G401 (cell line): ENCODE measurements around the gene PAPOLB. TPM values are rescaled to one million over a fixed set of nuclear protein-coding genes. Genes with fewer than 3 reads are reported as not detected.

Experiments
- DNase-seq: peaks from one replicate; pipeline ENCODE4 v3.0.0-alpha.2; 2015; ENCODE audit warnings: low spot score
- in situ Hi-C: cut with HindIII; loops from 2 replicates; pipeline ENCODE4 v1.10.0; 2016; ENCODE audit warnings: low sequenced_read_pairs, mixed read lengths
- total RNA-seq: library from RNA; depleted of rRNA; stranded (reverse); fragments of >200 nt; shearing (Covaris generic); gene quantifications from 2 replicates; pipeline ENCODE4 v1.2.3, GENCODE V29; 2014

PAPOLB gene
- total RNA-seq, 1 experiment from 2014 or later: 0.34 TPM

DNA sequence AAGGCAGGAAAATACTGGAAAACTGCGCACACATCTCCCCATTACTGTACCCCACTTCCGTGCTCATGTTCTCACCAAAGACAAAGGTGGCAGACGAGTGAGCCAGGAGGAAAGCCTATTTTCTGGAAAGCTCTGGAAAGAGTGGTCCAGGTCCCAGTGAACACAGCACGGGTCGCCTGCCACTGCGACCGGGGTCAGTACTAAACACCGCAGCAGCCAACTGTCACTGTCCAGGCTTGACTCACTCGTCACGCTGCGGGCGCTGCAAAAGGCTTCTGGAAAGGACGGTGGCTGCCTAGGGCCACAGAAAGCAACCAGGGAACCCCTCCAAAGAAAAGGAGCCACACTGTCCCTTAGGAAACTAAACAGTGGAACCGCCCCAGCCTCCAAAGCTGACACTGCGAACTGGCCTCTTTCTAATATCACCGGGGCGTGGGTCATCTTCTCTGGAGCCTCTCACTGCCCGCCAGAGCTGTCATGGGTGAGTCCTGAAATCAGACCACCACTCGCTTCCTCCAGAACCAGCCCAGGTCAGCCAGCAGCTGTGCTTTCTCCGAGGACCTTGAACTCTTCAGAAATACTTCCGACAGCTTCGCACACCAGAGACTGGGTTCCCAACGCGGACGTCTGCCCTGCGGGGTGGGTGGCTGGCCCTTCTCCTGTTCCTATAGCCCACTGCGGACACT lies 17.7 kb upstream of the PAPOLB start:
- in situ Hi-C loops: no loop called here

DNA sequence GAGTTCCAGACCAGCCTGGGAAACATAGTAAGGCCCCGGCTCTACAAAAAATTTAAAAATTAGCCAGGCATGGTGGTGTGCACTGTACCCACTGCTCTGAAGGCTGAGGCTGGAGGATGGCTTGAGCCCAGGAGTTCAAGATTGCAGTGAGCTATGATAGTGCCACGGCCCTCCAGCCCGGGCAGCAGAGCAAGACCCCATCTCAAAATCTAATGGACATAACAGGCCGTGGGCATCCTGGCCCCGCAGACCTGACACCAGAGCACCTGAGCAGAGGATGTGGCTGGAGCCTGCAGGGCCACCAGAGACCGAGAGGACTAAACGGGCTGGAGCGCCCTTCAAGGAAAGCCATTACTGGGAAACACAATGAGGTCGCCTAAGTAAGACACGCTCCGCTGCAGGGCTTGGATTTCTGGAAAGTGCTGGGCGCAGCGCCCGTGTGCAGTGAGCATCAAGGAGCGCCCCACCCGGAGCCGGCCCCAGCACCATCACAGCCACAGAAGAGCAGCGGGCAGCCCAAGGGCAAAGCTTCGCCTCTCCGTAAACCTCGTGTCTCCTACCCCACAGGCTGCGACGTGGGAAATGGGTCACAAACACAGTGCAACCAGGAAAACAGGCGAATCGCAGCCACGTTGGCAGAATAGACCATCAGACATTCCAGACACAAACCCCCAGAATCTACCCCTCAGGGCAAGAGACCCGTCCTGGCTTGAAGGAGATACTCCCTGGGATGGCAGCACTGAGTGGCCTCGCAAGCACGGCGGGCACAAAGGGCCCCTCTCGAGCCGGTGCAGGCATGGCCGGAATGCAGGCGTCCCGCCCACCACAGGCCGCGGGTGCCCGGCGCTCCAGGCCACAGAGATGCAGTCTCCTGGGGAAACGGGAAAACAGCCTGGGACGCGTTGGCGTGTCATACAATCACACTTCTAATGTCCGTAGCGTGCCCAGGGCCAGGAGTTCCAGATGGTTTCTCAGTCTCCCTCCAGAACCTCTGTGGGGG lies 16.8 kb upstream of the PAPOLB start:
- in situ Hi-C loops: no loop called here
- DNase-seq: peak; percentile 50

More for the DNA sequence above, 17.7 kb upstream of the PAPOLB start:
- DNase-seq: peak; percentile 59

DNA sequence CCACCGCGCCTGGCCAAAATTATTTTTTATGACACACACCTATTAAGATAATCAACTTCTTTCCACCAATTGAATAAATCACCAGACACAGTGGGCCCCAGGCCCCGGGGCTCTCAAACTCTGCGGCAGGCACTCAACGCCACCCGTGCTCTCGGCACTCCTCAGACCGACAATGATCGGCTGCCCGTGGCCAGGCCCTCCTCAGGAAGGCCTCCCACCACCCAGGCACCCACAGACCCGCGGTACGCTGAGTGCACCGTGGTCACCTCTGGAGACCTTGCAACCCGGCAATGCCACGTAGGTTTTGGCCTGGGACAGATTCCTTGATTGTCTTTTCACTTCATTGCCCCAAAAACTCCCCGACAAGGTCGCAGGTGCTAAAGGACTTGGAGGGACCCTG lies 14.8 kb upstream of the PAPOLB start:
- in situ Hi-C loops: no loop called here
- DNase-seq: no peak

DNA sequence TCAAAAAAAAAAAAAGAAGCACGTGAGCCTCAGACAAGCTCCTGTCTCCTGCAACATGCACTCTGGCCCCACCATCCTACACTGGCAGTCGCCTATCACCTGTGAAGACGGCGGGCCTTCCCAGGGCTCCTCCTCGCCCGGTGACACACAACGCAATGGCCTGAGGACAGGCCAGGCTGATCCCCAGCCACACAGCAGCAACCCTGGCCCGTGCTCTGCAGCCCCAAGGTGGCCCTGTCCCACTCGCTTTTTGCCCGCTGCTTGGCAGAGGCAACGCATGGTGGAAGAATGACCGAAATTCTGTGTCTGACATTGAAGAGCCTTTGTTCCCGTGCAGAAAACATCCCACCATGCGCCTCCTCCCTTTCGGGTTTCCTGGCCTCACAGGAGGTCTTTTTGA lies 13.6 kb upstream of the PAPOLB start:
- no peak for DNase-seq
- in situ Hi-C loops: no loop called here

DNA sequence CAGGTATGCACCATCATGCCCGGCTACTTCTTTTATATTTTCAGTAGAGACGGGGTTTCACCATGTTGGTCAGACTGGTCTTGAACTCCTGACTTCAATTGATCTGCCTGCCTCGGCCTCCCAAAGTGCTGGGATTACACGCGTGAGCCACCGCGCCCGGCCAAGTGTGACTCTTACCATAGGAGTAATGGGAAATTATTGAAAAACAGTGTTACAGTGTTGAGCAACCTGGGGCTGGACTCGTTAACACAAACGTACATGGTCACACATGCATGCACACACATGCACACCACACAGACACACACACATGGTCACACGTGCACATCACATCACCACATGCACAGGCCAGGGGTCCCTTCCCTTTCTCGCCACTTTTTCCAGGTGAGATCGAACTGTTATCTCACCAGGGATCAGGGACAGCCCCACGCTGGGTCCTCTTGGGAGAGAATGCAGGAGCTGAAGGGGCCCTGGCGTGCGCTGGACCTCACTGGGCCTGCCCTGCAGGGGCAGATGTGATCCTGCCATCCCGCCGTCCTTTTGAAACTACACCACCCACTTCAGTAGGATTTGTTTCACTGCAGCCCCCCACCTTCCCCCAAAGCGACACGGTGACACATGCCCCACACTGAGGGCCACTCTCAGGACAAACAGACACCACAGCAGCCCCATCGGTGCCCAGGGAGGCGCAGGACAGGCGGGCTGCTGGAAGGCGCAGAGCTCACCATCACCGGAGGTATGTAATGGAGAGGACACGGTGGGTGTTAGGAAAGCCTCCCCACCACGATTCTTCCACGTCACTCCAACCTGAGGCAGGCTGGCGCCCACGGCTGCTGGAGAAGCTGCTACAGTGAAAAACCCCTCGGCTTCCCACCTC lies 11.5 kb upstream of the PAPOLB start:
- in situ Hi-C loops: no loop called here
- no peak for DNase-seq

DNA sequence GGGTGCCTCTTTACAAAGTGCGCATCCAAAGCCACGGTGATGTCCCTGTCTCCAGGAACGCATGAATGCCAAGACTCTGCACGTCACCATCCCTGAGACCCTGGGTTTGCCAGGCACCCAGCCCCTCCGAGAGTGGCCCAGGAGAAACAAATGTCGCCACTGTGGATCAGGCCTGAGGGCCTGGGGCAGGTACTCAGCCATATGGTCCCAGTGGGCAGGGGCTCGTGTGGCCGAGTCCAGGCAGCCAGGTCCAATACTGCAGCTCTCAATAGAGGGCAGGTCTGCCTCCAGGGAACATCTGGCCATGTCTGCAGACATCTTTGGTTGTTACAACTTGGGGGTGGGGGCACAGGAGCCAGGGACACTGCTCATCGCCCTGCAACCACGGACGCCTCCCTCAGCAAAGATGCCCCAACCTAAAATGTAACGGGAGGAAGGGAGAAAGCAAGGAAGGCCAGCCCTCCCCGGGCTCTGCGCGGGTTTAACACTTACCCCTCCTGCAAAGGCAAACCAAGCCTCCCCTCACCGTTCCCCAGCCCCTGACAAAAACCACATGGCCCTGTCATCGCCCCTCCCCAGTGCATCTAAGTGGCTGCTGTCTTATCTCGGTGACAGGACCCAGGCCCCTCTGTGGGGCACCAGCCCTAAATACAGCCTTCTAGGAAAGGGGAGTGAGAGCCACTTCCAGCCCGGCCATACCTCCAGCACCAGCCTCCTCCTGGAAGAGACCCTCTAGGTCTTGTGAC lies 10.3 kb upstream of the PAPOLB start:
- in situ Hi-C loops: no loop called here
- no peak for DNase-seq

DNA sequence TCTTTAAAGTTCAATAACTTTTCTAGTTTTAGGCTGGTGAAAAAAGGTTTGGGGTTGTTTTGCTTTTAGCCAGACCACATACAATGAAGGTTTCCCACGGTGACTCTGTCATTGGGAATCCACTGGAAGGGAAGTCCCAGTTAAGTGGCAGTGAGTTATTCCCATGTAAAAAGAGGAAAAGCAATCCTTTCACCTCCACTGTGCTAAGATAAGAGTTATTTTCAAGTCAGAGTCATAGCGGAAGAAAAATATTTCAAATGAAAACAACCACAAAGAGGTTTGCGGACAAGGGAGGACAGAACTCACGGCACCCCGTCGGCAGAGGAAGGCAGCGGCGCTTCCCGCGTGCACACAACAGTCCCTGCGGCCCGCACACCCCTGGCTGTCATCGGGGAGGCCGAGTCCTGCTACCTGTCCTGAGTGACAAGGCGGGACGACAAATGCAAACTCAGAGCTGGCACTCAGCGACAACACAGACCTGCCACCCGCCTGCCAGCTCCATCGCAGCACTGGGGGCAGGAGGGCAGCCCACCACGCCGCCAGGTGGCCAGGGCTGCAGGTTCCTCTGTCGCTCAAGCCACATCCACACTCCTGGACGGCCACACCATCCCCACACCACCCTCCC lies 9.3 kb upstream of the PAPOLB start:
- DNase-seq: no peak
- in situ Hi-C loops: no loop called here

DNA sequence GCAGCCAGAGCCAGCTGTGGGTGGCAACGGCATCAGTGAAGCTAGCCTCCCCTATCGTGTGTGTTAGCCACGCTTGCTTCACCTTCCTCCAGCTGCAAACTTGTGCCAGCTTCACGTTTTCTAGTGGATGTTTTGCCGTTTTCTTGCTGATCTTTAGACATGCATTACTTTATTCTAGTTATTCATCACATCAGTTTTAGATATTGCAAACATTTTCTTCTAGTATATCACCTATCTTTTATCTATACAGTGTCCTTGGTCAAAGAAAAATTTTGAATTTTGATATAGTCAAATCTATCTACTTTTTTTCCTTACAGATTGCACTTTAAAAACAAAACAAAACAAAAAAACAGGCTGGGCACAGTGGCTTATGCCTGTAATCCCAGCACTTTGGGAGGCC lies 6.7 kb upstream of the PAPOLB start:
- in situ Hi-C loops: no loop called here
- DNase-seq: no peak

DNA sequence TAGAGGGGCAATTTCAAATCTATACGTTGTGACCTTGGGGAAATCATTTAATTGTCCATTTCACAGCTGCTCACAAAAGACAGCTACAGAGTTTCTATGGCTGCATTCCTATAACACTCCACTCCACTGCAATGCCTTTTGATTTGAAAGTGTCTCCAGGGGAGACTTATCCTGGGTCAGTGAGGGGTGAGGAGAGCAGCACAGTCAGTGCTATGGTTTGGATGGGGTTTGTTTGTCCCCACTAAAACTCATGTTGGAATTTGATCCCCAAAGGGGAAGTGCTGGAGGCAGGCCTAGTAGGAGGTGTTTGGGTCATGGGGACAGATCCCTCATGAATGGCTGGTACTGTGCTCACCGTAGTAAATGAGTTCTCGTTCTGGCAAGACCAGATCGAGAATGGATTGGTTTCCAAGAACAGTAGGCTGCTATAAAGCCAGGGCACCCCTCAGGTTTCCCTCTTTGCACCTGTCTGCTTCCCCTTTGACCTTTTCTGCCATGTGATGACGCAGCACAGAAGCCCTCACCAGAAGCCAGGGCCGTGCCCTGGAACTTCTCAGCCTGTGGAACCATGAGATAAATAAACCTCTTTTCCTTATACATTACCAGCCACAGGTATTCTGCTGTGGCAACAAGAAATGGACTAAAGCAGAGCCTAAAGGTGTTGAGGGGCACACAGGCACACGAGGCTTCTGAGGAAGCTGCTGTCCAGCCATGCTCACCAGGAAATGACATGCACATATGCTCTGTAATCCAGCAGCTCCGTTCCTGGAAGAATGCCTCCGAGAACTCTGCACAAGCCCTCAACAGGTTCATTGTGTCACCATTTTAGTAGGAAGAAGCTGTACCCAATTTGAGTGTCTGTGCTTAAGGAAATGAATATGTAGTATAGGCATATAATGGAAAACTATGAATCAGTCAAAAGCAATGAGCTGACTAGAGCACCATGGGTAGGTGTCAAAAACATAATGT lies 5.0 kb upstream of the PAPOLB start:
- in situ Hi-C loops: no loop called here
- DNase-seq: no peak

DNA sequence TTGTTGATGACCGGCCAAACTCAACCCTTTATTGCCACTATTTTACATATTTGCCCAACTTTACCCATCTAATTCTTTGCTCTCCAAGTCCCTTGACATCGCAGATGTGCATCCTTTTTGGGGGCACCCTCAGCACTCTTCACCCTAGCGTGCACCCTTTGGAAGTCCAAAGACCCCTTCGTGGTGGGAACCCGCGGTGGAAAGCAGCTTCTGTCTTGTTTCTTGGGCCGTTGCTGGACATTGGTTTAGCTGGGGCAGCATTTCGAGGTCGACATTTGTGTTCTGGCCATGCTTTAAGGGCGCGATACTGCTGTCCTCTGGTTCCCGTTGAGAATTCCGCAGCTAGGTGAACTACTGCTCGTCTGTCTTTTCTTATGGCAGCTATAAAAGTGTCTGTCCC lies 326 bp upstream of the PAPOLB start:
- in situ Hi-C loops: no loop called here
- DNase-seq: no peak

DNA sequence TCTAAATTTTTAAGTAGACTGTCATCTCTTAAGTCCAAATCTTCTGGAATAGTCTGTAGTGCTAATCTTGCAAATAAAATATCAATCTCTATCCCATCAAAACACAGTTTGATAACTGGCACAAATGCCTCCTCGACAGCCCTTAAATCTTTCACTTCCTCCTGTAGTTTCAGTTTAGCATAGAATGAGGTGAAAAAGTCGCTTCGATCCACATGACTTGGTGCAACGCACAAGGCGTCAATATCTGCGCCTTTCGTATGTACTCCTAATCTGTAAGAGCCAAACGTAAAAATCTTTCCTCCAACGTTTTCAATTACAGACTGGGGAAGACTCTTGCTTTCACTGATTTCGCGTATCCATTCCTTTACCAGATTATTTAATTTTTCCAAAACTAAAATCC lies 603 bp downstream of the PAPOLB start:
- no peak for DNase-seq
- in situ Hi-C loops: no loop called here

DNA sequence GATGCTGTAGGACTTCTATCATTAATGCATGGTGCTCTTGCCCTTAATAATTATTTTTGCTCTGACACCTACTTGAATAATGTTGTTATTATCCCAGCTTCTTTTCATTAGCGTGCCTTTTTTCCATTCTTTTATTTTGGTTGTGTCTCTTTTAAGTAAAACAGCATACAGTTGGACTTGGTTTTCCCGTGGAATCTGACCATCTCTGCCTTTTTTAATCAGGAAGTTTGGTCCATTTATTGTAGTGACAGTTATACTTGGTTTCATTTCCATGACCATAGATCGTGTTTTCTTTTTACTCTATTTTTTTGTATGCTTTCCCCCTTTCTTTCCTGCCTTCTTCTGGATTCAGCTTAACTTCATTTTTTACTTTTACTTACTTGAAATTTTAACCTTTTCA lies 4.6 kb downstream of the PAPOLB start:
- DNase-seq: no peak
- in situ Hi-C loops: no loop called here

DNA sequence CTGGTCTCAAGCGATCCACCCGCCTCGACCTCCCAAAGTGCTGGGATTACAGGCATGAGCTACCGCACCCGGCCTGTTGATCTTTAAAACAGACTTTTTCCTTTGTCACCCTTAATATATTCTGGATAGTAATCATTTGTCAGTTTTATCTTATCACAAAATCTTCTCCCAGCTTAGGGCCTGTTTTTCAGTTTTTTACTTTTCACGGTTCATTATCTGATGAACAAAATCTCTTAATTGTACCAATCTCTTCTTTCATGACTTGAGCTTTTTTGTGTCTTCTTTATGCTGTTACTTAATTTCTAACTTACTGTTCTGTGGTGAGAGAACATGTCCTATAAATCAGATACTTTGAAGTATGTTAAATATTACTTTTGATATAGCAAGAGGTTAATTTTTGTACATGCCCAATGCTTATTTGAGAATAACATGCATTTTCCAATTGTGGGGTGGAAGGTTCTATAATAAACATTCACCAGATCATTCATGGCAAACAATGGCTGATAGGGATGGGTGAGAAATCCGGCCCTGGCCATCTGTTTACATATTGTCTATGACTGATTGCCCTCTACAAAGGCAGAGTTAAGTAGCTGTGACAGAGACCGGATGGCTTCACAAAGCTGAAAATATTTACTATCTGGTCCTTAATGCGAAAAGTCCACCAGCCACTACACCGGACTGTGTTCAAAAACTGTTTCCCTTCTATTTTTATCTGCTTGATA lies 5.3 kb downstream of the PAPOLB start:
- in situ Hi-C loops: no loop called here
- DNase-seq: no peak

DNA sequence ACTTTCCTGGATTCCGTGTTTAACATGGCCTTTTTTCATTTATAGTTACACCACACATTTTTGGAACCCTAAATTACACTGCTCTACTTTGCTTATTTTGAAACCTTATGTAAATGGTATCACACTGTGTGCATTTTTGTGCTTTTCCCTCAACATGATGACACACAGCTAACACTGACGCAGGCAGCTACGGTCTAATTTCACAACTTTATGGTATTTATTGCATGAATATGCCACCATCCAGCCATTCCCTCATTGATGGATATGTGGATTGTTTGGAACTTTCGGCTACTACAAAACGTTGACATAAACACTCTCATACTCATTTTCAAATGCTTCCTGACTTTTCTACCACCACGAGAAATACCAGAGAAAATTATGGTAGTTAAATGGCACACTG lies 6.9 kb downstream of the PAPOLB start:
- in situ Hi-C loops: no loop called here

DNA sequence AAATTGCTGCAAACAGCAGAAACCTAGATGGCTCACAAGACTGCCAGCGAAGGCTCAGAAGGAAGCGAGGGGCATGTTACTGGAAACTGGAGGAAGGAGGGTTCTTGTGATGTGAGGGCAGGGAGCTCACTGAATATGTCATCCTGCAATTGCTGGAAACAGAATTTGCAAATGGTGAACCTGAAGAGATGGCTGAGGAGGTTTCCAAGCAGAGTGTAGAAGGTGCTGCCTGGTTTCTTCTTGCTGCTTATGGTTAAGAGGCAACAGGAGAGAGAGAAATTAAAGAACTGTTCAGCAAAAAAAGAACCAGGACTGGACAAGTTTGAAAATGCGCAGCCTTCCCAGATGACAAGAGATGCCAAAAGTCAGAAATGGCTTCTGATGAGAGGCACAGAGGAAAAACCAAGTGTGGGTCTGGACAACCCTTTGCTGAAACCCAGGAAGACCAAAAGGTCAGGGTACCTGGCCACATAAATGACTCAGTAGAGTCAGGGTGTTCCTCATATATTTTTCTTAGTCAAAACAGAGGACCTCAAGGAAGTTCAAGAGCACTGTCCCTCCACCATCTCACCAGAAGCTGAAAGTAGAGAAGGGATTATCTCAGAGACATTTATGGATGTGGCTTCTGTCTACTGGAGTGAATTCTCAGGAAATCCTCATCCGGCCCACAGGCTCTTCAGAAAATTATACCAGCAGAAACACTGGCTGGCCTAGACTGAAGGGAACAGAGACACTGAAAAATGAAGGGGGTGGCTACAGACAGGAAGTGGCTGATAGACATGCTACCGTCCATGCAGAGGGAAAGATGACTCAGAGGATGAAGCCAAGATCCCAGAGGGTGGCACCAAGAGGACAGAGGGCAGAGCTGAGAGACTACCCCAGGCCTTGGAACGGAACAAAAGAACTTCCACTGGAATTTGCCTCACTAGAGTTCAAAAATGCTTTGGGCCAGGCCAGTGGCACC lies 10.1 kb downstream of the PAPOLB start:
- no peak for DNase-seq
- in situ Hi-C loops: no loop called here

More for the DNA sequence above, 6.9 kb downstream of the PAPOLB start:
- DNase-seq: no peak
